Kidney (tissue), 14 donors: ENCODE measurements around the gene YBX1. TPM values are rescaled to one million over a fixed set of nuclear protein-coding genes. Genes with fewer than 3 reads are reported as not detected.

Source experiments
- DNase-seq, 5 donors: peaks; one replicate each; pipeline ENCODE4 v3.0.0-alpha.2; 2013 to 2020
- FAIRE-seq: peaks from 2 replicates; lab custom pipeline; 2012; peaks lifted over from hg19 to GRCh38; lab: Jason Lieb, UNC
- H3K27ac ChIP-seq, 2 donors: one replicate each; pipeline ENCODE4 v1.7.0; 2013; ENCODE audit warnings: low read depth in 2 of 2, low read length in 2 of 2, inconsistent platforms in 1 of 2
- H3K27me3 ChIP-seq: one replicate; pipeline ENCODE4 v1.7.1; 2013; ENCODE audit warnings: low read length, inconsistent platforms; ENCODE audit not compliant: control insufficient read depth, insufficient read depth
- H3K36me3 ChIP-seq, 3 donors: one replicate each; pipeline versions ENCODE4 v1.7.0 to v1.7.1; 2013; ENCODE audit warnings: low read length in 3 of 3, control low read depth in 1 of 3, inconsistent platforms in 1 of 3; ENCODE audit not compliant: insufficient read depth in 3 of 3, control insufficient read depth in 2 of 3
- H3K4me1 ChIP-seq, 3 donors: one replicate each; pipeline versions ENCODE4 v1.7.0 to v1.7.1; 2013; ENCODE audit warnings: low read length in 3 of 3, inconsistent platforms in 1 of 3, low read depth in 1 of 3; ENCODE audit not compliant: control insufficient read depth in 2 of 3, insufficient read depth in 2 of 3
- H3K4me3 ChIP-seq, 3 donors: one replicate each; pipeline versions ENCODE4 v1.7.0 to v1.8.1; 2013; ENCODE audit warnings: low read length in 3 of 3, control low read depth in 1 of 3, inconsistent platforms in 1 of 3
- H3K9ac ChIP-seq, 3 donors: one replicate each; pipeline versions ENCODE4 v1.7.0 to v1.7.1; 2013; ENCODE audit warnings: low read length in 3 of 3, control low read depth in 1 of 3, inconsistent platforms in 1 of 3
- H3K9me3 ChIP-seq, 3 donors: one replicate each; pipeline versions ENCODE4 v1.7.0 to v1.7.1; 2013; ENCODE audit warnings: low read length in 3 of 3, control low read depth in 1 of 3, inconsistent platforms in 1 of 3; ENCODE audit not compliant: control insufficient read depth in 2 of 3, insufficient read depth in 1 of 3
- intact Hi-C: fragments of 100-400 bp; cut with DNase I; formaldehyde crosslinking; loops from one replicate; pipeline ENCODE4 v1.11.1; 2022
- polyA plus RNA-seq: library from polyadenylated mRNA; stranded (reverse); fragments of 350-450 nt; fragmentation: Illumina TruSeq; extraction: RNeasy Lipid Tissue Mini Kit (QIAGEN cat#74804); gene quantifications from one replicate; pipeline ENCODE4 v1.2.3, GENCODE V29; 2014; ENCODE audit warnings: low read depth, low replicate concordance; ENCODE audit not compliant: insufficient read depth
- total RNA-seq: library from RNA; stranded (reverse); fragmentation: NEBNext Ultra II Directional; extraction: Animal tissue kit (Norgen Biotek cat#: 25700); gene quantifications from one replicate; pipeline ENCODE4 v1.2.1, GENCODE V29; 2021
- TF ChIP-seq, protein P1 (sequence below): IDR thresholded peaks from 3 replicates; pipeline ENCODE4 v1.5.1; 2012; ENCODE audit warnings: mild to moderate bottlenecking, moderate library complexity, borderline replicate concordance; ENCODE audit not compliant: insufficient read depth; ENCODE audit errors: extremely low read depth
- donor health status: control.
- donor health status: control.
- donor health status: control.
- donor health status: control.
- donor health status: control.
- donor health status: DM: yes; HTN: yes; CAD: no.
- donor health status: Normal renal cell carcinoma (clear cell type).

Gene YBX1
- total and polyA plus RNA-seq, 2 donors from 2014 or later: 395 to 418 TPM

DNA sequence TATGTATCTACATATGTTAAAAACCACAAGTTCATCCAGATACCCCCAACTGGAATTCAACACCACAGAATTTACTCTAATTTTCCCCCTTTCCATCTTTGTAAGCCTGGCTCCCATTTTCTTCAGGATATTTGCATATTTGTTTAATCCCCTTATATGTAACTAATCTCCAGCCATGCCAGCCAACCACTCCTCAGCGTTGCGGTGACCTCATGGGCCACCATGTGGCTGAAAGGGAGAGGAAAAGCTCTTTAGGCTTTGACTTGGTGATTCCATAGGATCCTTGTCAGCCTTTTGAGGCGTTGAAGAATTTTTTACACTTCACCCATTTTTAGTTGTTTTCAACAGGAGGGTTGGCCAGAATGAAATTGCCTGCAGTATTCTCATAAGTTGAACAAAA is 47.8 kb downstream of the YBX1 start:
- no peaks in the 10 kb centered on the region for H3K4me1 ChIP-seq
- DNase-seq: no peak
- no peak overlapping the region for H3K4me3 ChIP-seq
- H3K27me3 ChIP-seq: no peaks in the 10 kb centered on the region
- H3K27ac ChIP-seq: no peak overlapping the region
- intact Hi-C loops: no loop called here
- no peaks in the 10 kb centered on the region for H3K36me3 ChIP-seq
- H3K9ac ChIP-seq: no peak overlapping the region
- TF ChIP-seq, protein P1, sequence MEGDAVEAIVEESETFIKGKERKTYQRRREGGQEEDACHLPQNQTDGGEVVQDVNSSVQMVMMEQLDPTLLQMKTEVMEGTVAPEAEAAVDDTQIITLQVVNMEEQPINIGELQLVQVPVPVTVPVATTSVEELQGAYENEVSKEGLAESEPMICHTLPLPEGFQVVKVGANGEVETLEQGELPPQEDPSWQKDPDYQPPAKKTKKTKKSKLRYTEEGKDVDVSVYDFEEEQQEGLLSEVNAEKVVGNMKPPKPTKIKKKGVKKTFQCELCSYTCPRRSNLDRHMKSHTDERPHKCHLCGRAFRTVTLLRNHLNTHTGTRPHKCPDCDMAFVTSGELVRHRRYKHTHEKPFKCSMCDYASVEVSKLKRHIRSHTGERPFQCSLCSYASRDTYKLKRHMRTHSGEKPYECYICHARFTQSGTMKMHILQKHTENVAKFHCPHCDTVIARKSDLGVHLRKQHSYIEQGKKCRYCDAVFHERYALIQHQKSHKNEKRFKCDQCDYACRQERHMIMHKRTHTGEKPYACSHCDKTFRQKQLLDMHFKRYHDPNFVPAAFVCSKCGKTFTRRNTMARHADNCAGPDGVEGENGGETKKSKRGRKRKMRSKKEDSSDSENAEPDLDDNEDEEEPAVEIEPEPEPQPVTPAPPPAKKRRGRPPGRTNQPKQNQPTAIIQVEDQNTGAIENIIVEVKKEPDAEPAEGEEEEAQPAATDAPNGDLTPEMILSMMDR: no peak
- no peak for FAIRE-seq
- no peaks in the 10 kb centered on the region for H3K9me3 ChIP-seq

DNA sequence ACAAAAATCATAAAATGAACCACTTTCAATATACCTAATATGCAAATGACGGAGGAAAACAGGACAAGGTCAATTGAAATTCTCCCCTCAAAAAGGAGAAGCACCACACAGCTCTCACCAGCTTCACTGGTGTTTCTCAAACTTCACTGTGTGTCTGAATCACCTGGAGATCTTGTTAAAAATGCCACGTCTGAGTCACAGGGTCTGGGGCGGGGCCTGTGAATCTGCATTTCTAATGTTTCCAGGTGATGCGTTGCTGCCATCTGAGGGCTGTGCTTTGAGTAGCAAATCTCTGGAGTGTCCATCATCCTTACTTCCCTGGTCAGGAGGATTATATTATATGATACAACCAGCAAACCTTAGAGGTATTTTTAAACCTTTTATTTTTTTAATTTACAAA is 48.8 kb downstream of the YBX1 start:
- TF ChIP-seq, protein P1: no peak
- FAIRE-seq (no peak), DNase-seq (no peak)
- Histone ChIP-seq H3K9me3 (no peaks in the 10 kb centered on the region), H3K27me3 (no peaks in the 10 kb centered on the region), H3K4me3 (no peak overlapping the region), H3K9ac (no peak overlapping the region), H3K4me1 (no peaks in the 10 kb centered on the region), H3K36me3 (no peaks in the 10 kb centered on the region), H3K27ac (no peak overlapping the region)
- intact Hi-C loops: no loop called here

DNA sequence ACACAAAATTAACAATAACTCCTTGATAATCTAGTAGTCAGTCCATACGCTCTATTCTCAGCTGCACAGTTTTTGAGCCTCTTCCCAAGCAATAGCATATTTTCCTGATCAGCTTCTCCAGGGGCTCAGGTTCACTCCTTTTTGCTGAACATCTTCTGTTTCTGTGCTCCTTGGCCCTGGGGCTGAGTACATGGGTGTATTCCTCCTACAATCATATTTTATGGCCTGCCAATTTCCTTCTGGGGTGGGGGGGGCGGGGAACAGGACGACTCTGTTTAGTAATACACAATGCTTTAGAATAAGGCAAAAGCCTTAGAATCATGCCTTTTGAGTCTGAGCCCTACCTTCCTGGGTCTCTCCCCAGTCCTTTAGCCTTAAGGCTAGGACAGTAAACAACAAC is 49.4 kb downstream of the YBX1 start:
- intact Hi-C loops: no loop called here
- FAIRE-seq (no peak), DNase-seq (no peak)
- no peaks in the 10 kb centered on the region for H3K4me1 ChIP-seq
- no peak overlapping the region for H3K9ac ChIP-seq
- TF ChIP-seq, protein P1: no peak
- no peak overlapping the region for H3K4me3 ChIP-seq
- H3K9me3 ChIP-seq: no peaks in the 10 kb centered on the region
- H3K27ac ChIP-seq: no peak overlapping the region
- no peaks in the 10 kb centered on the region for H3K36me3 ChIP-seq
- H3K27me3 ChIP-seq: no peaks in the 10 kb centered on the region

DNA sequence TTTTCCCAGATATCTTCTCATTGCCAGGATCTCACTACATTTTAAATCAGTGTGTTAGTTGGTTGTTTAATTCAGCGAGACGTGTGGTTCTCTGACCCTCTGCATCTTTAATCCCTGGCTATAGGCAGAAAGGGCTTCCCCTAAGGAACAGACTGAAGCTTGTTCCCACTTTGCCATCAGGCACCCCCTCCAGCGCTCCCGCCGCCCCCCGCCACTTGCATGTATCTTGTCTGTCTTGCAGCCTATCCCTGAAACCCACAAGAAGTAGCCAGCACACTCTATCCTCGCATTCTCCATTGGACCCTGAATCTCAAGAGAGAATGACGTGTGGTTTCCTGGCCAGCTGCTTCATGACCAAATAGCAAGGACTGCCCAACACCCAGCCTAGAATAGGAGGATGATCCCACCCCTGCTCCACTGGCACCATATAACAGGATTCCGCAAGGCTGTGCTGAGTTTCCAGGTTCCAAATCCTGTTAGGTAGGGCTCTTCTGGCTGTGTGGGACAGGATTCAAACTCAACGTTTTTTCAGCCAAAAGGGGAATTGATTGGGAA is 50.0 kb downstream of the YBX1 start:
- TF ChIP-seq, protein P1: no peak
- FAIRE-seq: no peak
- Histone ChIP-seq H3K4me1 (no peaks in the 10 kb centered on the region), H3K36me3 (no peaks in the 10 kb centered on the region), H3K27ac (no peak overlapping the region), H3K27me3 (no peaks in the 10 kb centered on the region), H3K9me3 (no peaks in the 10 kb centered on the region), H3K9ac (no peak overlapping the region), H3K4me3 (no peak overlapping the region)
- intact Hi-C loops: no loop called here
- no peak for DNase-seq
